ENCODE data around the gene HECW1. TPM values are rescaled to one million over a fixed set of nuclear protein-coding genes. Genes with fewer than 3 reads are reported as not detected.

HECW1 gene
- total RNA-seq, 1 experiment from 2014 or later = 2.7 TPM

DNA sequence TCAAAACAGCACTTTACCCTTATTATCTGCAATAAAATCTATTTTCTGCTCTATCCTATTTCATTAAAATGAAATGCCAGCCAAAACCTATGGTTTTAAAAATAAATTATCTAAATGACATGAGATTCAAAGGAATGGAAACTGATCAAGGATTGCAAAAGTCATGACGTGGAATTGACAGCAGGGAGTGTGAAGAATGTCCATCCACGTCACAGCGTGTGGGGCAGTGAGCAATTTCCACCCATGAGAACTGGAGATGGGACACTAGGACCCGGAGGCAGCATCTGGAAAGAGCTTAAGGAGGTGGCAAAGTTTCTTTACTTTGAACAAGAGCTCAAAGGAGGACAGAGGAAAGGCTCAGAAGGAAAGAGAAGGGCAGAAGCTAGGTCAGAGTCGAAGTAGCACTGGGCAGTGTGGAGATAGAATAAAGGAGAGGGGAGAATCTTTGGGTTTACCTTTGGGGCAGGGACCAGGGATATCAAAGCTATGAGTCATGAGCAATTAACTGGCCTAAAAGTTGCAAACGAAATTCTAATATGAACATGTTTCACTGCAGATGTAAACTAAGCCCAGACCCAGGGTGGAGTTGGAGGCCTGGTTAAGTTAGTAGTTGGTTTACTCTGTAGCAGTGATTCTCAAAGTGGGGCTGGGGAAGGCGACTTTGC lies 445.5 kb downstream of the HECW1 start:
- ChIA-PET CTCF (interaction anchor here (0.6 kb wide), 1 partner anchor 11 kb away, joined by 3 read pairs; no protein-coding TSS in a partner anchor), POLR2A (ENCODE audit: unreplicated experiment) (no interaction called here)
- H3K9me3 ChIP-seq (ENCODE audit: insufficient read depth, low read depth) = no peaks in the 10 kb centered on the region
- TF ChIP-seq, protein P1, sequence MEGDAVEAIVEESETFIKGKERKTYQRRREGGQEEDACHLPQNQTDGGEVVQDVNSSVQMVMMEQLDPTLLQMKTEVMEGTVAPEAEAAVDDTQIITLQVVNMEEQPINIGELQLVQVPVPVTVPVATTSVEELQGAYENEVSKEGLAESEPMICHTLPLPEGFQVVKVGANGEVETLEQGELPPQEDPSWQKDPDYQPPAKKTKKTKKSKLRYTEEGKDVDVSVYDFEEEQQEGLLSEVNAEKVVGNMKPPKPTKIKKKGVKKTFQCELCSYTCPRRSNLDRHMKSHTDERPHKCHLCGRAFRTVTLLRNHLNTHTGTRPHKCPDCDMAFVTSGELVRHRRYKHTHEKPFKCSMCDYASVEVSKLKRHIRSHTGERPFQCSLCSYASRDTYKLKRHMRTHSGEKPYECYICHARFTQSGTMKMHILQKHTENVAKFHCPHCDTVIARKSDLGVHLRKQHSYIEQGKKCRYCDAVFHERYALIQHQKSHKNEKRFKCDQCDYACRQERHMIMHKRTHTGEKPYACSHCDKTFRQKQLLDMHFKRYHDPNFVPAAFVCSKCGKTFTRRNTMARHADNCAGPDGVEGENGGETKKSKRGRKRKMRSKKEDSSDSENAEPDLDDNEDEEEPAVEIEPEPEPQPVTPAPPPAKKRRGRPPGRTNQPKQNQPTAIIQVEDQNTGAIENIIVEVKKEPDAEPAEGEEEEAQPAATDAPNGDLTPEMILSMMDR (conservative IDR thresholded peaks at IDR 0.05) = no peak
- TF ChIP-seq EZH2 (IDR thresholded peaks at IDR 0.05; ENCODE audit: low read depth) = no peak
- no TSS peak for BruUV-seq (replicated peaks)
- DNase-seq = peak in 1 of 2 experiments; percentile 49
- H3K4me2 ChIP-seq = 0 out of 2 replicates have a peak overlapping the region, but pooled peaks have one; percentile 4
- H3K9me2 ChIP-seq (ENCODE audit: insufficient read depth) = no peaks in the 10 kb centered on the region
- H3K79me2 ChIP-seq (ENCODE audit: low read depth) = no peaks in the 10 kb centered on the region
- H3K4me1 ChIP-seq (replicated peaks; ENCODE audit: insufficient read depth) = peaks cover 18% of the 10 kb centered on the region
- no peaks in the 10 kb centered on the region for H3F3A ChIP-seq (ENCODE audit: insufficient read depth, low read depth)
- no peaks in the 10 kb centered on the region for H3K27me3 ChIP-seq (ENCODE audit: insufficient read depth, low read depth)
- H3K4me3 ChIP-seq = no peak overlapping the region
- H3K27ac ChIP-seq = no peak overlapping the region
- H4K20me1 ChIP-seq (ENCODE audit: insufficient read depth) = no peaks in the 10 kb centered on the region
- no peak overlapping the region for H2AFZ ChIP-seq
- intact Hi-C loops (cut with micrococcal nuclease; ENCODE audit: unreplicated experiment) = no loop called here
- H3K36me3 ChIP-seq (ENCODE audit: low read depth) = no peaks in the 10 kb centered on the region

DNA sequence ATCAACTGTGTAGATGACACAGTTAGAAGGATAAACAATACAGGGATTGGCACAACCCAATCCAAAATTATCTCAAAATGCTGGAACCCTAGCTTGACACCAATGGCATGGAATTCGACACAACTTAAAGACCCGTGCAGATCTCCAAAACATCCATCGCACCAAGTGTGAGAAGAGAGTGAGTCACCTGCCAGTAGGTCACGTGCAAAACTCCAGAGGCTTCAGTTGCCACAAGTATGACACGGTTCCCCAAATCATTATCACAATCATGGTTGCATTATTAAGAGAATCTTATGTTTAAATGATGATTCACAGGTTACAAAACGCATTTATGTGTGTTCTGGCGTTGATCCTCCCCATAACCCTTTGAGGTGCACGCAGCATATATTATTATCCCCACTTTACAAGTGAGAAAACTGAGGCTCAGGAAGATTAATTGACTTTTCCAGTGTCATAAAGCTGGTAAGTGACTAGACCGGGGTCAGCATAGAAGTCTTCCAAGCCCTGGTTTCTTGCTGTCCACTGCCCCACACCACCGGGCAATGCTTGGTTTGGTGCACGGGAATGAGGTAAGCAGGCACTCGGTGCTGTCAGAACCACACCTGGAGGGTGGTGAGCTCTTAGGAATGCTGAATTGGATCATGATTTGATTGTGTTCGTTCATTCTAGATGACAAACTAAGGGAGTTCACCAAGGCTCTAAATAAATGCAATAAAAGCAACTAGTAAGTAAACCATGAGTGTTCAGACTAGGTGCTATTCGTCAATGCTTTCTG lies 446.9 kb downstream of the HECW1 start:
- no peaks in the 10 kb centered on the region for H3K9me3 ChIP-seq (ENCODE audit: insufficient read depth, low read depth)
- no peaks in the 10 kb centered on the region for H3K79me2 ChIP-seq (ENCODE audit: low read depth)
- no peaks in the 10 kb centered on the region for H4K20me1 ChIP-seq (ENCODE audit: insufficient read depth)
- no peaks in the 10 kb centered on the region for H3K36me3 ChIP-seq (ENCODE audit: low read depth)
- H3K9me2 ChIP-seq (ENCODE audit: insufficient read depth) = no peaks in the 10 kb centered on the region
- H3K27me3 ChIP-seq (ENCODE audit: insufficient read depth, low read depth) = no peaks in the 10 kb centered on the region
- intact Hi-C loops (cut with micrococcal nuclease; ENCODE audit: unreplicated experiment) = no loop called here
- no peak overlapping the region for H3K4me2 ChIP-seq
- no peak for DNase-seq
- H2AFZ ChIP-seq = no peak overlapping the region
- TF ChIP-seq, protein P1 (conservative IDR thresholded peaks at IDR 0.05) = no peak
- no peak for TF ChIP-seq EZH2 (IDR thresholded peaks at IDR 0.05; ENCODE audit: low read depth)
- POLR2A ChIA-PET (ENCODE audit: unreplicated experiment) = no interaction called here
- CTCF ChIA-PET = no interaction called here
- BruUV-seq (replicated peaks) = no TSS peak
- H3F3A ChIP-seq (ENCODE audit: insufficient read depth, low read depth) = no peaks in the 10 kb centered on the region
- no peak overlapping the region for H3K4me3 ChIP-seq
- H3K4me1 ChIP-seq (replicated peaks; ENCODE audit: insufficient read depth) = peaks cover 11% of the 10 kb centered on the region
- H3K27ac ChIP-seq = no peak overlapping the region

DNA sequence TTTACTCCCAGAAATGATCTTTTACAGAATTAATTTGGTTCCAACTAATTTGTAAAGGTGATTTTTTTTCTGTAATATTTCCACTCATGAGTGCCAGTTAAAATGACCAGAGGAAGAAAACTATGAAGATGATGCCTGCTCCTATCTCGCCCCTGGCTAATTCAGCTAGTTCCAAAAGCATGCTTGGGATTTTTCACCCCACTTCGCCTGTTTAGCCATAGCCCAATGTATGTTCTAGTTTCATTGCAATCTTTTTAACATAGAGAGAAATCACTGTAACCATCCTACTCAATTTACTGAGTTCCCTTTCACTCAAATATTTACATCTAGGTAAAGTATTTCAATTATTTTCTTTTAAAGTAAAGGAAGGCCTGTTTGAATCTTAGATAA lies 447.5 kb downstream of the HECW1 start:
- Histone ChIP-seq H3K79me2 (ENCODE audit: low read depth) (no peaks in the 10 kb centered on the region), H3K27ac (no peak overlapping the region), H2AFZ (no peak overlapping the region), H3K4me3 (no peak overlapping the region), H4K20me1 (ENCODE audit: insufficient read depth) (no peaks in the 10 kb centered on the region), H3K4me2 (no peak overlapping the region), H3K9me3 (ENCODE audit: insufficient read depth, low read depth) (no peaks in the 10 kb centered on the region), H3K9me2 (ENCODE audit: insufficient read depth) (no peaks in the 10 kb centered on the region), H3F3A (ENCODE audit: insufficient read depth, low read depth) (no peaks in the 10 kb centered on the region), H3K27me3 (ENCODE audit: insufficient read depth, low read depth) (no peaks in the 10 kb centered on the region), H3K36me3 (ENCODE audit: low read depth) (no peaks in the 10 kb centered on the region), H3K4me1 (replicated peaks; ENCODE audit: insufficient read depth) (peaks cover 11% of the 10 kb centered on the region)
- ChIA-PET POLR2A (ENCODE audit: unreplicated experiment) (no interaction called here), CTCF (no interaction called here)
- no peak for TF ChIP-seq EZH2 (IDR thresholded peaks at IDR 0.05; ENCODE audit: low read depth)
- TF ChIP-seq, protein P1 (conservative IDR thresholded peaks at IDR 0.05) = no peak
- no peak for DNase-seq
- no TSS peak for BruUV-seq (replicated peaks)
- intact Hi-C loops (cut with micrococcal nuclease; ENCODE audit: unreplicated experiment) = no loop called here

Data from PC-9 (cell line).